ENCODE measurements around the gene ZNF580.

DNA sequence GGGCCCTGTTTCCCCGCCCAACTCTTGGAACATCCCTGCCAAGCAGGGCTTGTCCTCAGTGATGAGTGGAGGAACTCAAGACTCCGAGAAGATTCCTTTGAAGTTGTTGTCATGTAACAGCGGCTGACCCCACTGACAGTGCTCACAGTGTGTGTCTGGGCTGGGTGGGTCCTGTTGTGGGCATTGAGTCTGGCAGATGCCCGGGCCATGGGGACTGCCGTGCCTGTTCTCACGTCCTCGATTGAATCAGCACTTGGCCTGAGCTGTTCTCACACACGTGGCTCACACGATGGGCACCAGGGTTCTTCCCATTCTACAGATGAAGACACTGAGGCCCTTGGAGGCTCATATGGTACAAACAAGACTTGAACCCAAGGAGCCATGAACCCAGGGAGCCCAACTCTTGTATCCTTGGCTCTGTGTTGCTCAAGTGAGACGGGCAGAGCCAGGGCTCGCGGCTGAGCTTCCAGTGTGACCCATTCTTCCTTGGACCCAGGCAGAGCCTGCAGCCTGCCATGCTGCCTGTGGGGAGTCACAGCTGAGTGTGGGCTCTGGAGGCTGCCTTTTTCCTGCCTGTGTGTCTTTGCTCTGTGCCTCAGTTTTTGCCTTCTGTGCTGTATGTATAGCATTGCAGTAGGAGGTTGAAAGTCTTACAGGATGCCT lies 25.7 kb downstream of the ZNF580 start:
- TF ChIP-seq, protein P1, sequence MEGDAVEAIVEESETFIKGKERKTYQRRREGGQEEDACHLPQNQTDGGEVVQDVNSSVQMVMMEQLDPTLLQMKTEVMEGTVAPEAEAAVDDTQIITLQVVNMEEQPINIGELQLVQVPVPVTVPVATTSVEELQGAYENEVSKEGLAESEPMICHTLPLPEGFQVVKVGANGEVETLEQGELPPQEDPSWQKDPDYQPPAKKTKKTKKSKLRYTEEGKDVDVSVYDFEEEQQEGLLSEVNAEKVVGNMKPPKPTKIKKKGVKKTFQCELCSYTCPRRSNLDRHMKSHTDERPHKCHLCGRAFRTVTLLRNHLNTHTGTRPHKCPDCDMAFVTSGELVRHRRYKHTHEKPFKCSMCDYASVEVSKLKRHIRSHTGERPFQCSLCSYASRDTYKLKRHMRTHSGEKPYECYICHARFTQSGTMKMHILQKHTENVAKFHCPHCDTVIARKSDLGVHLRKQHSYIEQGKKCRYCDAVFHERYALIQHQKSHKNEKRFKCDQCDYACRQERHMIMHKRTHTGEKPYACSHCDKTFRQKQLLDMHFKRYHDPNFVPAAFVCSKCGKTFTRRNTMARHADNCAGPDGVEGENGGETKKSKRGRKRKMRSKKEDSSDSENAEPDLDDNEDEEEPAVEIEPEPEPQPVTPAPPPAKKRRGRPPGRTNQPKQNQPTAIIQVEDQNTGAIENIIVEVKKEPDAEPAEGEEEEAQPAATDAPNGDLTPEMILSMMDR (IDR thresholded peaks at IDR 0.05), result no peak
- TF ChIP-seq POLR2A (IDR thresholded peaks at IDR 0.05), result no peak
